HG02943 (cell line): Measurements from ENCODE around the gene DOCK4.
A peak's percentile ranks its signal among the peaks of the same experiment; 100 is the strongest.

Source experiments
- ATAC-seq: cut with Tn5 transposase; IDR thresholded peaks from one replicate; pipeline ENCODE4 v1.9.1; 2021; ENCODE audit warnings: mild to moderate bottlenecking, low read depth, moderate library complexity; ENCODE audit not compliant: unreplicated experiment

Gene DOCK4

DNA sequence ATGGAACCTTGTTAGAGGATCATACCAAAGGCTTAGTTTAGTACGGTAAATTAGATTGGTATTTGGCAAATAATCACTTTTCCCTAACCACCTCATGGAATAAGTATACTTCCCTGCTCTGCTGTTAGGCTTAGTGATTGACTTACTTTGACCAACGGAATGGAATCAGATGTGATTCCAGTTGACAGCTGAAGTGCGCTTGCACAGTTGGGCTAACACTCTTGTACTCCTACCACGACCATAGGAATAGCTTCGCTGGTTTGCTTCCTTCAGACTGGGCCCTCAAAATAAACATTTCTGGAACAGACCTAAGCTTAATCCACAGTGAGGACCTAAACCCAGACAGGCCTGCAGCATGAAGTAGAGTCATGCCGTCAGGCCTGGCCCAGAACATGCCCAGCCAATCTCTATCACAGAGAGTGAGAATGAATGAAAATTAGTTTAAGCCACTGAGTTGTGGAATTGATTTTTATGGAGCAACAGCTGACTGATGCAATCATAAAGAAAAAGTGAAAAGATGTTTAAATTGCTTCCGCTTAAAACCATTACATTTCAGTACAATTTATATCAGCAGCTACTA is 122.3 kb downstream of the DOCK4 start:
- ATAC-seq, result no peak

GRCh38 chr7:112082306-112082705 is 123.9 kb downstream of the DOCK4 start:
- no peak for ATAC-seq

DNA sequence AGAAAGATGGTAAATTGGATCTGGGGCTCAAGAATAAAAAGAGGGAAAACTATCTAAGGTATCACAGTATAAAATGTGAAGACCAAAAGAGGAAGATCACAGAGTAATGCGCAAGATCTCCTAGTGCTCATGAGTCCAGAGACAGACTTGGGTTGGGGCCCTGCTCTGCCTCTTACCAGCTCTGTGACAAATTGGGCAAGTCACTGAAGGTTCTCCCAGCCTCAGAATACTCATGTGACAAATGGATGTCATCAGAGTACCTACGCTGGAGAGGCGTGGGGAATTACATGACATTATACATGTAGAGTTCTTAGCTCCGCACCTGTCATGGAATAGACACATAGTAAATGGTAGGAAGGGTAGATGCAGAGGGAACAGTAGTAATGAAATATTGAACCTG is 124.4 kb downstream of the DOCK4 start:
- ATAC-seq, result no peak

- ATAC-seq, result peak; percentile 54
These were observed 125.2 kb downstream of the DOCK4 start for GRCh38 chr7:112080978-112081377.

DNA sequence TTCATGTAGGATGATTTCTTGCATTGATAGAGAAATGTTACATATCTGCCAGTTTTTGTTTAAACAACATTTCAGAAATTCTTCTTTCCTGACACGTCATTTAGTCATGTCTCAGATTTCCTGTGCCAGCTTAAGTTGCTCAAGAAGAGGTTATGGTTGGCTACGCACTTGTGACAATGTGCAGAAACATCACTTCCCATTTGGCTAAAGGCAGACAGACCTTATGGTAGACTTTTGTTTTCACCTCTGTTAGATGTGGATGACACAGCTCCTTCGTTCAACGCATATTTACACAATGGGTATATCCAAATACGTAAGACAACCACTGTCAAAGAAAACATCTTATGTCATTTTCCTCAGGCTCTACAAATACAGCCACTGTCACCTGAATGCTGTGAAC is 125.8 kb downstream of the DOCK4 start:
- peak; percentile 80 for ATAC-seq

- no peak for ATAC-seq
These were observed 126.5 kb downstream of the DOCK4 start for GRCh38 chr7:112079673-112080072.

DNA sequence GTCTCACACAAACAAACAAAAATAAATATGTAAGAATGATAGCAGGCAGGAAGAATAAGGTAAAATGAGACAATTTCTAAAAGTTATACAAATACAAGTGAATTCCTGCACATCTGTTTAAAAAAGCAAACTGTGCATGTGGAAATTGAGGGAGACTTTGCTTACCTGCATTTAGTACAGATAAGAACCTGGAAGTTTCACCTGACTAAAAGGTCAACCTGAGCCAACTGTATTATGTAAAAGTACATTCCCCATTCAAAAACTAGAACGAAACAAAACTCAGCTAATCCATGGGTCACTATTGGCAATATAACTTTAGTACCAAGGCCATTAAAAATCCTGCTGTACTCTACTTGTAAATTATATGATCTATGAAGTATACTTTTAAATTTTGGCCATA is 127.1 kb downstream of the DOCK4 start:
- ATAC-seq, result no peak

DNA sequence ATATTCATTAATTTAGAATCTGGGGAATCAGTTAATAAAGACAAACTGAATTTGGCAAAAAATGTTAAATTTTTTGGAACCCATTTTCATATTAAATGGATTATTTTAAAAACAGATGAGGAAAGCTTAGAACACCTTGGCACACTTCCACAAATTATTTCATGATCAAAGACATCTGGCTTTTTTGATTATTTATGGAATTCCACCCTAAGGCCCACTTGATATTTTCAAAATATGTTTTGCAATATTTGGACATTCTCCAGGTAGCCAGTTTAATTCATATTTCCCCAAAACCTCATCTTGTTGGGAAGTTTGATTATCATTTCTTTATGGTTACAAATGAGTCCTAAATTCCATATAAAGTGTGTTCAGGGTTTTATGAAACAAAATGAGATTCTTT is 129.9 kb downstream of the DOCK4 start:
- no peak for ATAC-seq

DNA sequence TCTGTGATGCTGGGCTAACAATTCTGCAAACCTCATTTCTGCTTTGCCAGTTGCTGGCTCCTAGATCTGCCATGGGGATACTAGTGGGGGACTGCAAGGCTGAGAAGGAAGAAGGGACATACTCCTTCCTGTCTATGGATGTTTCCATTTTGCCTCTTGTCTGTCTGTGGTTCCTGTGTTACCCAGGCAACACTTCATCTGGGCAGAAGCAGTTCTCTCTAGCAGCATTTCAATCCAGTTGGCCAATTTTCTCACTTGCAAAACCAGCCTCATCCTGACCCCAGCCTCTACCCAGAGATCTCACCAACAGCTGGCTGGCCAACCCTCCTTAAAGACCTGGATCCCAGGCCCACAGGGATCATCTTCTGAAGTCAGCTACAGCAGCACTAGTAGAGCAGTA is 131.7 kb downstream of the DOCK4 start:
- no peak for ATAC-seq

GRCh38 chr7:112073530-112073929 is 132.7 kb downstream of the DOCK4 start:
- no peak for ATAC-seq

GRCh38 chr7:112072541-112073245 is 133.5 kb downstream of the DOCK4 start:
- no peak for ATAC-seq

DNA sequence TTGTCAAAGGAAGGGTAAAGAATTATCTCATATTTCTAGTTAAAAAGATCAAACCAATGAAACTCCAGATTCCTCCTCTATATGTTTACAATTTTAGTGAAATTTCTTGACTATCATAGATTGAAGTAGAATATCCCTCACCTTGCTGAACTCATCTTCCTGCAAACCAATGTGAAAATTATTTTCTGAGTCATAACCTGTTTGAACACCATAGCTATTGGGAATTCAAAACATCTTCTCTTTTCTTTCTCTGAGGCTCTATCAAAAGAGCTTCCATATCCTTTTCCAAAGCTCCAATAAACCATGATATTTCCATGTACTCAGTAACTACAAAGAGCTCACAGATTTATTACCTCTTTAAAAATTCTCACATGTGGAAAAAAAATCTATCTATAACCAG is 134.3 kb downstream of the DOCK4 start:
- ATAC-seq, result no peak

DNA sequence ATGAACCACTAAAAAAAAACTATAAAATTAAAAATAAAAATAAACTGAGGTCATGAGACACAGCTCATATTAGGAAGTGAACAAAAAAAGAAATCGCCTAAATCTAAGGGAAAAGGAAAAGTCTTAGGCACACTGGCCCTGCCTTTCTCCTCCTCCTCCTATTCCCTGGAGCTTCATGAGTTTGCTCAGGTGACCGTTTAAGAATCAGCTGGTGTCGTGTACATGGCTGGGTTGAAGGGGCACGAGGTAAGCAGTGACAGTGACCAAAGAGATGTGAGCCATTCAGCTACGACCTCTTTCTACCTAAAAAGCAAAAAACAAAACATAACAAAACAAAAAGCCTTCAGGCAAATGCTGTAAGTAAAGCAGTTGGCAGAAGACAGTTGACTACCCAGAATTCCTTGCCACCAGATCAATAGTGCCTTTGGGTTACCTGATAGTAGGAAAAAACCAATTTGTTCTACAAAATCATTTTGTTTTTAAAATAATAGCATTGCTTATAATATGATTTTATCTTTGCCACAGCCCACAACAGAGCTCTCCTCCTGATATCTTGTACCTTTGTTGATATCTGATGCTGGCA is 135.4 kb downstream of the DOCK4 start:
- ATAC-seq, result no peak

GRCh38 chr7:112069879-112070321 is 136.3 kb downstream of the DOCK4 start:
- no peak for ATAC-seq

DNA sequence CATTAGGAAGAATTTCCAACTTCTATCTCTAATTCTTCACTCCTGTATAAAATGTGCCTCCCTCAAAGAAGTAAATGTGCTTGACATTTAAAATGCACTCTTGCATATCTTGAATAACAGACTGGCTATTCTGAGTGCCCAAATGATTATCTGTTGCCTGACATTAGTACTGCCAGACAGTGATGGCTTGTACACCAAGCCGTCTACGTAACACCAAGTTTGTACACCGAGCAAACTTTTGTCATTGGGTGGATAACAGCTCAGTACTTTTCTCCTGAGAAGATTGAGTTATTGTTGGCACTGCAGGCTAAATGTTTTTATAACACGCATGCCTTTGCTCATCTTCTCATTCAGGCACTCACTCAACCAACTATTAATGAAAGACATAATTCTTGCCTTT is 137.2 kb downstream of the DOCK4 start:
- ATAC-seq, result no peak

DNA sequence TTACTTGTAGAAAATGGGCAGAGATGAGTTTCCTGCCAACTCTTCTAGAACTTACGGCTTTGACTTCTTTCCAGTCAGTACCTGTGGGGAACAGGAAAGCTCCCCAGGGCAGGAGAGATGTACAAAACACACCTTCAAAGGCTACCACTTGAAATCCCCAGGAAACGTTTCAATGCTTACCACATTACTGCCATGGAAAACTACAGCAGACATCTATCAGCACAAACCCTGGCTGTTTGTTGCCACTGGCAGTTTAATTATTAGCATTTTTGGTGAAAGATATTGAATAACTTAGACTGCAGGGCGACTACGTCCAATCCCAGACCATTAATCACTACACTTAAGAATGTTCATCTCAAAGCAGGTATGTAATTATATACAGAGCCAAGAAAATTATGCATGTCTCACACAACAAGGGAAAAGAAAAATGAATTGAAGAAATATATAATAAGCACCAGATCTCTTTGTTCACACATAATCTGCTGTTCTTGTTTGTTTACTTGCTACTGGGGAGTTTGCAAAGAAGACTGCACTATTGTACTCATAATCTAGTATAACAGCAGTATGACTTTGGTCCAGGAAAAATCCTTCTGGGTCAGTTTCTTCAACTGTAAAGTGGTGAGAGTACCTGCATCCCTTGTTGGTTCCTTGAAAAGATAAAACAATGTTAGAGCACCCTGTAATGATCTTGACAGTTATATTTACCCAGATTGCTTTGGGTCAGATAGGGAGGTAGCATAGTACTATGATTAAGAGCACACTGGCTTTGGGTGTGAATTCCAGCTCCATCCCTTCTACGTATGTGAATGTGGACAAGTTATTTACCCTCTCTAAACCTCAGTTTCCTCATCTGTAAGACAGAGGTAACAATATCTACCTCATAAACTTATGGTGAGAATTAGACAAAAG is 138.3 kb downstream of the DOCK4 start:
- ATAC-seq, result no peak

- no peak for ATAC-seq
These were observed 139.0 kb downstream of the DOCK4 start for GRCh38 chr7:112067200-112067599.

GRCh38 chr7:112065758-112066157 is 140.4 kb downstream of the DOCK4 start:
- no peak for ATAC-seq

- no peak for ATAC-seq
These were observed 141.4 kb downstream of the DOCK4 start for GRCh38 chr7:112064627-112065385.

DNA sequence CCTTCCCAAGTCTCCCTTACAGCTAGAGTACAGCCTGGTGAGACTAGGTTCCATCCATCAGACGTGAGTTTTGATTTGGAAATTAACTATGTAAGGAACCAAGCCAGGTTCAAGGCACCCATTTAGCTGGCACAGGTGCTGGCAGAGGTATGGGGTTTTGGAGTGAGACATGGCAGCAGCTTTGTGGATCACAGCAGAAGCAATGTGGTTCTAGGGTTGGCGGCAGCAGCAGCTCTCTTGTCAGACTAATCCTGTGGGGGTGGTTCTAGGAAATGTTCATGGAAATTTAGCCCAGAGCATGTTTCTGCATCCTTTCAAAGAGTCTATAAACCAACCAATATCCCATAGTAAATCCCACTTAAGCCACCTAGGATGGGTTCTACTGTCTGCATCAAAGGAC is 142.2 kb downstream of the DOCK4 start:
- ATAC-seq, result no peak
